ENCODE measurements around the gene DEFB124. TPM values are rescaled to one million over a fixed set of nuclear protein-coding genes. Genes with fewer than 3 reads are reported as not detected.

Gene DEFB124, protein sequence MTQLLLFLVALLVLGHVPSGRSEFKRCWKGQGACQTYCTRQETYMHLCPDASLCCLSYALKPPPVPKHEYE
- polyA plus RNA-seq (2012; ENCODE audit: insufficient read length, low read depth), result not detected

DNA sequence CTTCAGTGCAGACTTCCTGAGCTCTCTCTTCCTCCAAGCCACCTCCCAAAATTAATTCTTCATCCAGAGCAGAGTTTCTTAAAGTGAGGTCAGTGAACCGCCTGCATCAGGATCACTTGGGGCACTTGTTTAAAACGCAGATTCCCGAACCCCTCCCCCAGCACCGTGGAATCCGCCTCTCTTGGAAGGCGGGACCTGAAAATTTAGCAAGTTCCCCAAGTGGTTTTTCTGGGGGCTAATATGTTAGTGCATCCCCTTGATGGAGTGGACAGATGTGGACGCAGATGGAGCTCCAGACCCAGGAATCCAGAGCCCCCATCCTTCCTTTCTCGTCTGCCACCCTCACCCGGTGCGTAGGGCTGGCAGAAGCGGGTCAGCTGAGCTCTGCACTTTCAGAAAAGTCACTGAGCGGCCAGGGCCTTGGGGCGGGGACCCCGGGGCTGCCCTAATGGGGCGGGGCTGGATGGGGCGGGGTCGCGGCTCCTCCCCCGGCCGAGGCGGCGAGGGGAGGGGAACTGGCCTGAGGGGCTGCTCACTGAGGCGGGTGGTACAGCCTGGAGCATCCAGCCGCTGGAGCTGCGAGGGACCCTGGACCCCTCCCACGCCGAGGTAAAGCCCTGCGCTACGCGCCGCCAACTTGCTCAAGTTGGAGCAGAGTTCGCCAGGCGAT lies at the start of gene DEFB124, which contains the start of gene REM1:
DEFB124 (minus strand) TSS at position 370 of the 670 bp plus-strand sequence. CDS start 2,114 bp downstream, outside the sequence.
REM1 (plus strand) TSS at position 531 of the 670 bp plus-strand sequence. CDS start 1,158 bp downstream, outside the sequence.
- TF ChIP-seq FOXP2 (optimal IDR thresholded peaks at IDR 0.05; ENCODE audit: borderline replicate concordance, extremely low read depth, extremely low read length, insufficient read depth) (no peak), TAF1 (IDR thresholded peaks at IDR 0.05; ENCODE audit: borderline replicate concordance, insufficient read depth, low read length) (no peak), POLR2AphosphoS5 (IDR thresholded peaks at IDR 0.05; ENCODE audit: low read depth, low read length) (no peak), SIN3A (IDR thresholded peaks at IDR 0.05; ENCODE audit: borderline replicate concordance, insufficient read depth, low read length) (no peak)
- TF ChIP-seq, protein P1, sequence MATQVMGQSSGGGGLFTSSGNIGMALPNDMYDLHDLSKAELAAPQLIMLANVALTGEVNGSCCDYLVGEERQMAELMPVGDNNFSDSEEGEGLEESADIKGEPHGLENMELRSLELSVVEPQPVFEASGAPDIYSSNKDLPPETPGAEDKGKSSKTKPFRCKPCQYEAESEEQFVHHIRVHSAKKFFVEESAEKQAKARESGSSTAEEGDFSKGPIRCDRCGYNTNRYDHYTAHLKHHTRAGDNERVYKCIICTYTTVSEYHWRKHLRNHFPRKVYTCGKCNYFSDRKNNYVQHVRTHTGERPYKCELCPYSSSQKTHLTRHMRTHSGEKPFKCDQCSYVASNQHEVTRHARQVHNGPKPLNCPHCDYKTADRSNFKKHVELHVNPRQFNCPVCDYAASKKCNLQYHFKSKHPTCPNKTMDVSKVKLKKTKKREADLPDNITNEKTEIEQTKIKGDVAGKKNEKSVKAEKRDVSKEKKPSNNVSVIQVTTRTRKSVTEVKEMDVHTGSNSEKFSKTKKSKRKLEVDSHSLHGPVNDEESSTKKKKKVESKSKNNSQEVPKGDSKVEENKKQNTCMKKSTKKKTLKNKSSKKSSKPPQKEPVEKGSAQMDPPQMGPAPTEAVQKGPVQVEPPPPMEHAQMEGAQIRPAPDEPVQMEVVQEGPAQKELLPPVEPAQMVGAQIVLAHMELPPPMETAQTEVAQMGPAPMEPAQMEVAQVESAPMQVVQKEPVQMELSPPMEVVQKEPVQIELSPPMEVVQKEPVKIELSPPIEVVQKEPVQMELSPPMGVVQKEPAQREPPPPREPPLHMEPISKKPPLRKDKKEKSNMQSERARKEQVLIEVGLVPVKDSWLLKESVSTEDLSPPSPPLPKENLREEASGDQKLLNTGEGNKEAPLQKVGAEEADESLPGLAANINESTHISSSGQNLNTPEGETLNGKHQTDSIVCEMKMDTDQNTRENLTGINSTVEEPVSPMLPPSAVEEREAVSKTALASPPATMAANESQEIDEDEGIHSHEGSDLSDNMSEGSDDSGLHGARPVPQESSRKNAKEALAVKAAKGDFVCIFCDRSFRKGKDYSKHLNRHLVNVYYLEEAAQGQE (IDR thresholded peaks at IDR 0.05; ENCODE audit: insufficient read depth in 1 of 2, low read depth in 2 of 2, low read length in 2 of 2), result no peak

DNA sequence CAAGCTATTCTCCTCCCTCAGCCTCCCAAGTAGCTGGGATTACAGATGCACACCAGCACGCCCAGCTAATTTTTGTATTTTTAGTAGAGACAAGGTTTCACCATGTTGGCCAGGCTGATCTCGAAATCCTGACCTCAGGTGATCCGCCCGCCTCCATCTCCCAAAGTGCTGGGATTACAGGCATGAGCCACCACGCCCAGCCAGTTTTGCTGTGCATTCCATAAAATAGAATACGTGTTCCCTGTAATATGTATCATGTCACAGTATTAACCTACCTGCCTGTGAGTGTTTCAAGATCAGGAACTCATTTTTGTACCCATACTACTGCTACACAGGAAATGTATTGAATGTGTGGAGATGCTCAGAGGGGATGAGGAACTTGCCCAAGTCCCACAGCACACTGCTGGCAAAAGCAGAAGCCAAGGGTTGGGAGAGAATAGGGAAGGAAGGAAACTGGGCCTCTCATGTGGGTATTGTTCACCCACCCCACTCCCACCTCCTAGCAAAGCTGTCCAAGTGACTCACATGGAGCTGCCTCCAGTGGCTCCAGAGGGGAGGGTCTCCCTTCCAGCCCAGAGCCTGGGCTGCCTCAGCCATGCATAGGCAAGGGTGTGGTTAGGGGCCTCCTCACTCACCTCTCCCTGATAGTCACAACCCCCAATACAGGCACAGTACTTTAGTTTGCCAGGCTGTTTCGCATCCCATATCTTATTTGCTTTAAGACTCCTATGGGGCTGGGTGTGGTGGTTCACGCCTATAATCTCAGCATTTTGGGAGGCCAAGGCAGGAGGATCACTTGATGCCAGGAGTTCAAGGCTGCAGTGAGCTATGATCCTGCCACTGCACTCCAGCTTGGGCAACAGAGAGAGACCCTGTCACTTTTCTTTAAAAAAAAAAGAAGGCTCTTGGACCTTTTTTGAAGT lies 48.7 kb upstream of the DEFB124 start:
- no peak for TF ChIP-seq SIN3A (IDR thresholded peaks at IDR 0.05; ENCODE audit: borderline replicate concordance, insufficient read depth, low read length)
- no peak for TF ChIP-seq TAF1 (IDR thresholded peaks at IDR 0.05; ENCODE audit: borderline replicate concordance, insufficient read depth, low read length)
- no peak for TF ChIP-seq FOXP2 (optimal IDR thresholded peaks at IDR 0.05; ENCODE audit: borderline replicate concordance, extremely low read depth, extremely low read length, insufficient read depth)
- TF ChIP-seq, protein P1 (IDR thresholded peaks at IDR 0.05; ENCODE audit: insufficient read depth in 1 of 2, low read depth in 2 of 2, low read length in 2 of 2), result no peak
- TF ChIP-seq POLR2AphosphoS5 (IDR thresholded peaks at IDR 0.05; ENCODE audit: low read depth, low read length), result no peak

DNA sequence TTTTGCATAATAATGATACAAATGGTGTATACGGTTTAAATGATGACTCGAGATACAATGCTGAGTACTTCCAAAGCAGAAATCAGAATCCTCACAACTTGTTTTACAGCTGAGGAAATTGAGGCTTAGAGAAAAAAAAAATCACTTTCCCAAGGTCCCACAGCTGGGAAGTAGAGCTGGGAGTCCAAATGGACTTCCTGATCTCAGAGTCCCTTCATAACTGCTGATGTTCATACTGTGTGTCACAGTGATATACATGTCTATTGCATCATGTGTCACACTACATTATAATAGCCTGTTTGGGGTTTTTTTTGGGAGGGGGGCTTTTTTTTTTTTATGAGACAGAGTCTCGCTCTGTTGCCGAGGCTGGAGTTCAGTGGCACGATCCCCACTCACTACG lies 47.8 kb upstream of the DEFB124 start:
- TF ChIP-seq, protein P1 (IDR thresholded peaks at IDR 0.05; ENCODE audit: insufficient read depth in 1 of 2, low read depth in 2 of 2, low read length in 2 of 2), result no peak
- TF ChIP-seq FOXP2 (optimal IDR thresholded peaks at IDR 0.05; ENCODE audit: borderline replicate concordance, extremely low read depth, extremely low read length, insufficient read depth) (no peak), TAF1 (IDR thresholded peaks at IDR 0.05; ENCODE audit: borderline replicate concordance, insufficient read depth, low read length) (no peak), SIN3A (IDR thresholded peaks at IDR 0.05; ENCODE audit: borderline replicate concordance, insufficient read depth, low read length) (no peak), POLR2AphosphoS5 (IDR thresholded peaks at IDR 0.05; ENCODE audit: low read depth, low read length) (no peak)

DNA sequence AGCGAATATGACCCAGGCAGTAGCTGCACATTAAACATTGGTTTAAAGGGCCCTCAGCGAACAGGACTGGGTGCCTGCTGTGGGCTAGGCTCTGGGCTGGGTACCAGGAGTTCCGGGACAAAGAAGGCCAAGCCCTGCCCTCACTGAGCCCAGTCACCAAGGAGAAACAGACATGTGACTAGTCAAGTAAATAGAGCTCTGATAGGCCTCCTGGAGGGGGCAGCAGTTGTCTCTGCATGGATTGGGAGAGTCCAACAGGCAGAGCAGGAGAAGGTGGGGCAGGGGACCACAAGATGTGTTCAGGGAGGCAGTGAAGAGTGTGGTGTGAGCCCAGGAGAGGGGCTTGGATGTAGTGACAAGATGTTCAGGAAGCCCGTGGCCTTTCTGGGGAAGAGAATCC lies 42.4 kb upstream of the DEFB124 start:
- no peak for TF ChIP-seq TAF1 (IDR thresholded peaks at IDR 0.05; ENCODE audit: borderline replicate concordance, insufficient read depth, low read length)
- TF ChIP-seq FOXP2 (optimal IDR thresholded peaks at IDR 0.05; ENCODE audit: borderline replicate concordance, extremely low read depth, extremely low read length, insufficient read depth), result no peak
- no peak for TF ChIP-seq POLR2AphosphoS5 (IDR thresholded peaks at IDR 0.05; ENCODE audit: low read depth, low read length)
- TF ChIP-seq SIN3A (IDR thresholded peaks at IDR 0.05; ENCODE audit: borderline replicate concordance, insufficient read depth, low read length), result no peak
- TF ChIP-seq, protein P1 (IDR thresholded peaks at IDR 0.05; ENCODE audit: insufficient read depth in 1 of 2, low read depth in 2 of 2, low read length in 2 of 2), result no peak

Data from PFSK-1 (cell line).